ENCODE data around the gene CFD. TPM values are rescaled to one million over a fixed set of nuclear protein-coding genes. Genes with fewer than 3 reads are reported as not detected.

CFD gene
- total RNA-seq, 2 experiments from 2014 or later, result 0.60 to 1.4 TPM

- H3K9me3 Mint-ChIP-seq, result no peaks in the 10 kb centered on the region
- no peak overlapping the region for H3K4me3 Mint-ChIP-seq
- TF ChIP-seq CTCF (IDR thresholded peaks at IDR 0.05), result no peak
- DNase-seq (no peak), ATAC-seq (no peak)
- POLR2A ChIA-PET, result interaction anchor here (0.7 to 1.4 kb wide), 4 partner anchors 12 to 217 kb away, joined by 3 to 5 read pairs (median 4); no protein-coding TSS in a partner anchor
- CTCF ChIA-PET, result no interaction called here
- H3K27me3 Mint-ChIP-seq, result peaks cover 10% of the 10 kb centered on the region
- no peaks in the 10 kb centered on the region for H3K4me1 Mint-ChIP-seq (ENCODE audit: low read depth)
- no peak overlapping the region for H3K27ac Mint-ChIP-seq
- H3K36me3 Mint-ChIP-seq (ENCODE audit: low read depth), result no peaks in the 10 kb centered on the region
- intact Hi-C loops (cut with micrococcal nuclease), result no loop called here
Observed at GRCh38 chr19:827314-827709, 32.2 kb upstream of the CFD start.

- POLR2A ChIA-PET, result interaction anchor here (0.8 to 1.4 kb wide), 3 partner anchors 12 to 23 kb away, joined by 3 to 5 read pairs (median 4); no protein-coding TSS in a partner anchor
- CTCF ChIA-PET, result no interaction called here
Observed at GRCh38 chr19:827710-828321, 31.6 kb upstream of the CFD start, which contains the start of gene AZU1. TSS of gene AZU1 (plus strand) at chr19:827837. CDS start at chr19:827847, 10 bp downstream.

GRCh38 chr19:829129-829758, 30.2 kb upstream of the CFD start:
- ATAC-seq, result no peak
- ChIA-PET POLR2A (no interaction called here), CTCF (no interaction called here)
- no peak overlapping the region for H3K27ac Mint-ChIP-seq
- no peaks in the 10 kb centered on the region for H3K4me1 Mint-ChIP-seq (ENCODE audit: low read depth)
- intact Hi-C loops (cut with micrococcal nuclease), result no loop called here
- TF ChIP-seq CTCF (IDR thresholded peaks at IDR 0.05), result no peak
- peaks cover 3% of the 10 kb centered on the region for H3K27me3 Mint-ChIP-seq
- DNase-seq, result no peak
- H3K4me3 Mint-ChIP-seq, result no peak overlapping the region
- H3K9me3 Mint-ChIP-seq, result no peaks in the 10 kb centered on the region
- H3K36me3 Mint-ChIP-seq (ENCODE audit: low read depth), result no peaks in the 10 kb centered on the region

More at GRCh38 chr19:827710-828321, 31.6 kb upstream of the CFD start, which contains the start of gene AZU1:
- intact Hi-C loops (cut with micrococcal nuclease), result no loop called here
- H3K27me3 Mint-ChIP-seq, result peaks cover 7% of the 10 kb centered on the region
- no peak for ATAC-seq
- no peak within 1 kb of the TSS for H3K27ac Mint-ChIP-seq
- no peak for DNase-seq
- H3K4me1 Mint-ChIP-seq (ENCODE audit: low read depth), result no peaks in the 10 kb centered on the region
- no peaks in the 10 kb centered on the region for H3K9me3 Mint-ChIP-seq
- no peak within 1 kb of the TSS for H3K4me3 Mint-ChIP-seq
- no peak for TF ChIP-seq CTCF (IDR thresholded peaks at IDR 0.05)
- H3K36me3 Mint-ChIP-seq (ENCODE audit: low read depth), result no peaks in the 10 kb centered on the region

- intact Hi-C loops (cut with micrococcal nuclease), result no loop called here
- Mint-ChIP-seq H3K9me3 (no peaks in the 10 kb centered on the region), H3K27ac (no peak overlapping the region), H3K4me3 (no peak overlapping the region), H3K27me3 (peaks cover 4% of the 10 kb centered on the region), H3K36me3 (ENCODE audit: low read depth) (no peaks in the 10 kb centered on the region), H3K4me1 (ENCODE audit: low read depth) (peaks cover 2% of the 10 kb centered on the region)
- ATAC-seq (no peak), DNase-seq (no peak)
- ChIA-PET CTCF (interaction anchor here (0.6 kb wide), 1 partner anchor 61 kb away, joined by 3 read pairs; no protein-coding TSS in a partner anchor), POLR2A (no interaction called here)
- TF ChIP-seq CTCF (IDR thresholded peaks at IDR 0.05), result no peak
Observed at GRCh38 chr19:831407-832369, 27.8 kb upstream of the CFD start.

Data from activated CD8-positive, alpha-beta T cell treated with anti-CD3 and anti-CD28 coated beads for 36 hours (primary cell).